DMS79 treated with DMSO at 0.1 percent for 48 hours (cell line): ENCODE data around the gene KLK5.
"Not testable (repeated sequence)": the region's sequence is repeated elsewhere in the genome, so short reads cannot be mapped to it uniquely, and the experiment has no call there.

Source experiments
- DNase-seq: peaks from one replicate; lab custom pipeline; 2025; lab: John Stamatoyannopoulos, UW

Gene KLK5, protein sequence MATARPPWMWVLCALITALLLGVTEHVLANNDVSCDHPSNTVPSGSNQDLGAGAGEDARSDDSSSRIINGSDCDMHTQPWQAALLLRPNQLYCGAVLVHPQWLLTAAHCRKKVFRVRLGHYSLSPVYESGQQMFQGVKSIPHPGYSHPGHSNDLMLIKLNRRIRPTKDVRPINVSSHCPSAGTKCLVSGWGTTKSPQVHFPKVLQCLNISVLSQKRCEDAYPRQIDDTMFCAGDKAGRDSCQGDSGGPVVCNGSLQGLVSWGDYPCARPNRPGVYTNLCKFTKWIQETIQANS

DNA sequence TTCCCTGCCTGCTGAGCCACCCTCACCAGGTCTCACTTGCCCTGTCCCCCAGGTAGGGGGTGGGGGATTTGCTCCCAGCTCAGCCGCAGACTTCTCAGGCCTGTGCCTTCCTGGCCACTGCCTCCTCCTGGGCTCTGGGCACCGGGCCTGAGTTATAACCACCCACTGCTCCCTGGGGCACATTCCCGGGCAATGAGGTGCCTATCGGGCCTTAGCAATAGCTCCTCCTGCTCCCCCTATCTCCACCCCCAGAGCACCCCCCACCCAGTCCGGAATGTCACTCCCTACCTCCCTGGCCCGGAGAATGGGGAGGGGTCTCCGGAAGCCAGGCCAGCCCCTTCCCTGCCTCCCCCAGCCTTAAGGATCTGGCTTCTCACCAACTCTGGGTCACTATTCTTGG is at the start of gene KLK5:
KLK5 (minus strand) TSS at position 129 of the 400 bp plus-strand sequence. CDS start 381 bp downstream, outside the sequence.
- DNase-seq = no peak

GRCh38 chr19:51002089-51002532 is 49.3 kb upstream of the KLK5 start:
- DNase-seq = no peak

DNA sequence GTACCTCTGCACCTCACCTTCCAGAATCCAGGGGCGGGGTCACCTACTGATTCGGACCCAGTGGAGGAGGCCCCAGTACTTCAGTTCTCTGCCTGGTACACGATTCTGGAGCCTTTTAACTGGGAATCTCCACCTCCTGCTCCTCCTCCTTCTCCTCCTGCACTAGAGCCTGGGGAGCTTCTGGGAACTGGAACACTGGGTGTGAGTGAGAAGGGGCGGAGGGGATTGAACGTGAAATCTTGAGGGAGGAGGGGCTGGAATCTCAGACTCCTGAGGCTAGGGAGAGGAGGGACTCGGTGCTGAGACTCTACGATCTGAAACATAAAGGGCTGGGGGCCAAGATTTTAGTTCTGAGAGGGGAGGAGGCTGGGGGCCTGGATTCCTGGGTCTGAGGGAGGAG is 48.7 kb upstream of the KLK5 start, which contains the start of gene KLK8:
KLK8 (minus strand) TSS at position 90 of the 400 bp plus-strand sequence. CDS start 437 bp downstream, outside the sequence.
- no peak for DNase-seq

DNA sequence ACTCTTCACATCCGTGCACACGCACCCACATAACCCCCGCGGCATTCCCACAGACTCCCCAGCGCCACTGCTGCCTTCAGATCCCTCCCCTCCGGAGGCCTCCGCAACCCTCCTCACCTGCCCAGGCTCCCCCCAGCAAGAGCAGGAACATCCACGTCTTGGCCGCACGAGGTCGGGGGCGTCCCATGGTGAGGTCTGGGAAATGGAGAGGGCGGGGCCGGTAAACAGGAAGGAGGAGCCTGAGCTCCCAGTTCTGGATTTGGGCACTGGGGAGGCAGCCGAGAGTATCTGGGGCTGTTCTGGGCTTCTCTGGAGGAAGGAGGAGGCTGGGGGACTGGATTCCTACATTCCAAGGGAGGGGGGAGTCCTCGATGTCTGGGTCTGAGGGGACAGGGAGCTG is 48.1 kb upstream of the KLK5 start:
- DNase-seq = no peak

DNA sequence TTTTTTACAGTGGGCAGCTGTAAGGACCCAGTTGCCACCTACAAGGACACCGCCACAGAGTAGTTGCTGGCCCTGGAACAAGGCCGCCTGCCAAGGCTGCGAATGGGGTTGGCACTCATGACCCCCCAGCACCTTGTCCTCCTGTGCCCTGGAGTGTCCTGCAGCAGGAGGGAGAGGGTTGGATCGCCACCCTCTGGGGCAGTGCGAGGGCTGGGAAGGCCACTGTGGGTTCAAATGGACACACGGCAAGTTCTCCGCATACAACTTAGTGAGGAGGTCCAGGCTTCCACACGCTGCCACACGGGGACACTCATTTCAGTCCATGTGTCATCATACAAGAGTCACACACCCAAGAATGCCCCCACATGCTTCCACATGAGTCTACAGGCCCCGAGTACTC is 47.6 kb upstream of the KLK5 start:
- no peak for DNase-seq

GRCh38 chr19:50998686-50999085 is 45.8 kb upstream of the KLK5 start:
- DNase-seq = no peak

DNA sequence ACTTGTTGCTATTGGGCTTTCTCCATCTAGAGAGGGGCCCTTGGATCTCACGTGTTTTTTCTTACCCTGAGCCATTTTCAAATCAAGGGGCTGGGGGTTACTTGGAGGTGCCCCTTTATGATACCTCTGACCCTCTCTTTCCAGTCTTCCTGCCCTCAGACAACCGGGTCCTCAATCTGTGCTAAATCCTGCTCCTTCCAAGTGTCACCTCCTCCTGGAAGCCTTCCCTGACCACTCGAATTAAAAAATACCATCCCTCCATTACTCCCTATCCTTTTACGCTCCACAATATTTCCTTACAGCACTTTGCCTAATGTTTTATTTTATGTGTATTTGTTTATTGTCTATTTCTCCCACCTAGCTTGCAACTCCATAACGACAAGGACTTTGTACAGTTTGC is 45.2 kb upstream of the KLK5 start:
- no peak for DNase-seq

- no peak for DNase-seq
Measured at GRCh38 chr19:50994129-50994528, 41.3 kb upstream of the KLK5 start.

- DNase-seq = no peak
Measured at GRCh38 chr19:50992666-50993035, 39.8 kb upstream of the KLK5 start.

DNA sequence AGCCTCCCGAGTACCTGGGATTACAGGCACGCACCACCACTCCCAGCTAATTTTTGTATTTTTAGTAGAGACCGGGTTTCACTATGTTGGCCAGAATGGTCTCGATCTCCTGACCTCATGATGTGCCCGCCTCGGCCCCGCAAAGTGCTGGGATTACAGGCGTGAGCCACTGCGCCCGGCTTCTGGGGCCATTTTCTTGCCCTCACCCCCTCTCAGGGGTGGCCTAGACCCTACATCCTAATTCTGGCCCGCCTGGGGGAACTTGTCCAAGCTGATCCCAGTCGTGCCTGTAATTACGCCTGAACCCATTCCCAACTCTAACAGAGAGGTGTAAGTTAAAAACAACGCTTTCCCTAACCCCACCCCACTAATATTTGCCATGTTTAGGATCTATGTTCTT is 31.6 kb upstream of the KLK5 start:
- DNase-seq = not testable (repeated sequence)

- DNase-seq = no peak
Measured at GRCh38 chr19:50983625-50984292, 30.9 kb upstream of the KLK5 start, which contains the start of gene KLK7. KLK7 (minus strand) TSS chr19:50983917; CDS start chr19:50982399, 1,518 bp downstream.

- DNase-seq = no peak
Measured at GRCh38 chr19:50982186-50982585, 29.3 kb upstream of the KLK5 start.

- no peak for DNase-seq
Measured at GRCh38 chr19:50981587-50982146, 28.8 kb upstream of the KLK5 start.

- no peak for DNase-seq
Measured at GRCh38 chr19:50980208-50980607, 27.4 kb upstream of the KLK5 start.

DNA sequence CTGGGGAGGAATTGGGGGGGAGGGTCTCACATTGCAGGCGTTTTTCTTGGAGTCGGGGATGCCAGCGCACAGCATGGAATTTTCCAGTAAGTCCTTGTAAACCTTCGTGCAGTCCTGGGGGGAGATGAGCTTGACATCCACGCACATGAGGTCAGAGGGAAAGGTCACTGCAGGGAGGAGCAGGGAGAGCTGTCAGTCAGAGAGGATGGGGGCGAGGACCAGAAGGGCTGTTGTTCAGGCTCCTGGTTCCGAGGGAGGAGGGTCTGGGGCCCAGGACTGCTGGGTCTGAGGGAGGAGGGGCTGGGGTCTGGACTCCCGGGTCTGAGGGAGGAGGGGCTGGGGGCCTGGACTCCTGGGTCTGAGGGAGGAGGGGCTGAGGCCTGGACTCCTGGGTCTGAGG is 26.9 kb upstream of the KLK5 start:
- DNase-seq = no peak

GRCh38 chr19:50978772-50979390 is 26.0 kb upstream of the KLK5 start:
- no peak for DNase-seq

DNA sequence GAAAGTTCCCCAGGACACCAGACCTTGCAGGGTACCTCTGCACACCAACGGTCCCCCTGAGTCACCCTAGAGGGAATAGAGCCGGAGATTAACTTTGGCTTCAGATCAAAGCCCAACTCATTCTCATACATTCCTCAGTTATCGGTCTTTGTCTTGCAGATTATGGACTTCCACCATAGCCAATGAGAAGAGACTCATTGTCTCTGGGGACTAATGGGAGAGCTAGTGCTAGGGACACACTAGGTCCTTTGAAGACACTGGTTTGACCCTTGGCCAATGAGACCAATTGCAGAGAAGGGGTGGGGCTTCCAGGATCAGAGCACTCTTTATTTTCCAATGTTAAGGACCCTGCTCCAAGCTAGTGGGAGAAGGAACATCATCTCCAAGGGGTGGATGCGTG is 24.8 kb upstream of the KLK5 start:
- DNase-seq = no peak

GRCh38 chr19:50975766-50976165 is 22.9 kb upstream of the KLK5 start:
- DNase-seq = no peak

DNA sequence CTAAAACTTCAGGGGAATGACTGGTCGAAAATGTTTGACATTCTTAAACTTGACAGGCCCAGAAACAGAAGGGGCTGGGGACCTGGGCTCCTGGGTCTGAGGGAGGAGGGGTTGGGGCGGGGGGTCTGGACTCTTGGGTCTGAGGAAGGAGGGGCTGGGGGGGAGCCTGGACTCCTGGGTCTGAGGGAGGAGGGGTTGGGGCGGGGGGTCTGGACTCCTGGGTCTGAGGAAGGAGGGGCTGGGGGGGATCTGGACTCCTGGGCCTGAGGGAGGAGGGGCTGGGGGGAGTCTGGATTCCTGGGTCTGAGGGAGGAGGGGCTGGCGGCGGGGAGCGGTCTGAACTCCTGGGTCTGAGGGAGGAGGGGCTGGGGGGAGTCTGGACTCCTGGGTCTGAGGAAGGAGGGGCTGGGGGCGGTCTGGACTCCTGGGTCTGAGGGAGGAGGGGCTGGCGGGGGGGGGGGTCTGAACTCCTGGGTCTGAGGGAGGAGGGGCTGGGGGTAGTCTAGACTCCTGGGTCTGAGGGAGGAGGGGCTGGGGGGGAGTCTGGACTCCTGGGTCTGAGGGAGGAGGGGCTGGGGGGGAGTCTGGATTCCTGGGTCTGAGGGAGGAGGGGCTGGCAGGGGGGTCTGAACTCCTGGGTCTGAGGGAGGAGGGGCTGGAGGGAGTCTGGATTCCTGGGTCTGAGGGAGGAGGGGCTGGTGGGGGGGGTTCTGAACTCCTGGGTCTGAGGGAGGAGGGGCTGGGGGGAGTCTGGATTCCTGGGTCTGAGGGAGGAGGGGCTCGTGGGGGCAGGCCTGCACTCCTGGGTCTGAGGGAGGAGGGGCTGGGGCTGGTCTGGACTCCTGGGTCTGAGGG is 22.1 kb upstream of the KLK5 start:
- DNase-seq = no peak

DNA sequence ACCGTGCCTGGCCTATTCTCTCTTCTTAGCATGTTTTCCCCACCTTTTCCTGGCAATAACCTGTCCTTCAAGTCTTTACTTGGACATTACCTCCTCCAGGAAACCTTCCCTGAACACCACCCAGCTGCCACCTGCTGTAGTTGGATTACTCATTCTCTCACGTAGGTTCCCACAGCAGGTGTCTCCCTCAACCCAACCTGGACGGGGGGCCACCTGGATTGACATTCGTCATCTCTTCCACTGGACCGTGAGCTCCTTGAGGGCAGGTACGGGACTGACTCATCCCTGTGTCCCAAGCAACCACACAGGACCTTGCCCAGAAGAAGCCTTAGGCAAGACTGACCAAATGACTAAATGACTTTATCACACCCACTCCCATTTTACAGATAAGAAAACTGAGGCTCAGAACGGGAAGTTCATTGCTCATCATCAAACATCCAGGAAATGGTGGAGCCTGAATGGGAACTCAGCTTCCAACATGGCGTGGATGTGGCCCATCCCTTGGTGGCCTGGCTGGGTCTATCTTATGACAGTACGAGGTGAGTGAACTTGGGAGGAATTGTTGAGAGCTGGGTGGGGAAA is 20.0 kb upstream of the KLK5 start:
- no peak for DNase-seq

GRCh38 chr19:50969810-50970209 is 17.0 kb upstream of the KLK5 start:
- DNase-seq = not testable (repeated sequence)
